Endothelial cell (in vitro differentiated cells): ENCODE results near the gene ME1. TPM values are rescaled to one million over a fixed set of nuclear protein-coding genes. Genes with fewer than 3 reads are reported as not detected.
"Not testable (repeated sequence)": the region's sequence is repeated elsewhere in the genome, so short reads cannot be mapped to it uniquely, and the experiment has no call there.

Experiments used
- DNase-seq: peaks from one replicate; pipeline ENCODE4 v3.0.0; 2021; ENCODE audit warnings: low spot score
- H3K27ac Mint-ChIP-seq: one replicate; pipeline ENCODE4 v1.8.0; 2021; ENCODE audit warnings: mixed read lengths, inconsistent platforms; ENCODE audit not compliant: unreplicated experiment
- H3K27me3 Mint-ChIP-seq: one replicate; pipeline ENCODE4 v1.8.0; 2021; ENCODE audit warnings: mild to moderate bottlenecking, moderate library complexity, mixed read lengths, inconsistent platforms; ENCODE audit not compliant: unreplicated experiment
- H3K36me3 Mint-ChIP-seq: one replicate; pipeline ENCODE4 v1.8.0; 2021; ENCODE audit warnings: mild to moderate bottlenecking, low read depth, mixed read lengths, inconsistent platforms; ENCODE audit not compliant: unreplicated experiment
- H3K4me1 Mint-ChIP-seq: one replicate; pipeline ENCODE4 v1.8.0; 2021; ENCODE audit warnings: mild to moderate bottlenecking, mixed read lengths, inconsistent platforms; ENCODE audit not compliant: unreplicated experiment
- H3K4me3 Mint-ChIP-seq: one replicate; pipeline ENCODE4 v1.8.0; 2021; ENCODE audit warnings: mild to moderate bottlenecking, mixed read lengths, inconsistent platforms; ENCODE audit not compliant: unreplicated experiment
- H3K9me3 Mint-ChIP-seq: one replicate; pipeline ENCODE4 v1.8.0; 2021; ENCODE audit warnings: mixed read lengths, inconsistent platforms; ENCODE audit not compliant: unreplicated experiment
- total RNA-seq: library from RNA; stranded (reverse); fragmentation: NEBNext Ultra II Directional; extraction: Animal tissue kit (Norgen Biotek cat#: 25700); gene quantifications from one replicate; pipeline ENCODE4 v1.2.1, GENCODE V29; 2021; ENCODE audit not compliant: unreplicated experiment
- TF ChIP-seq, protein P1 (sequence below): fragments of 200-600 bp; sonication (generic); IDR thresholded peaks from one replicate; pipeline ENCODE4 v1.5.0; 2021; ENCODE audit warnings: antibody characterized with exemption; ENCODE audit not compliant: unreplicated experiment

ME1 gene
- total RNA-seq, 1 donor from 2014 or later, result 13.4 TPM

DNA sequence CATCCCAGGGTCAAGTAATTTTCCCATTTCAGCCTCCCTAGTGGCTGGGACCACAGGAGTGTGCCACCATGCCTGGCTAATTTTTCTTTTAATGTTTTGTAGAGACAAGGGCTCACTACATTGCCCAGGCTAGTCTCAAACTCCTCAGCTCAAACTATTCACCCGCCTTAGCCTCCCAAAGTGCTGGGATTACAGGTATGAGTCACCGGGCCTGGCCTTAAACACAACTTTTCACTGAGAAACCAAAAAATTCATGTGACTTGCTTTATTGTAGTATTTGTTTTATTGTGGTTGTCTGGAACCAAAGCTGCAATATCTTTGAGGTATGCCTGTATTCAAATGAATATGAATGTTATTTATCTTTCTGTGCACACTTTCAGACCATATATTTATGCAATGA lies 165.5 kb downstream of the ME1 start:
- DNase-seq, result no peak
- Mint-ChIP-seq H3K9me3 (no peaks in the 10 kb centered on the region), H3K27me3 (peaks cover 2% of the 10 kb centered on the region), H3K4me1 (no peaks in the 10 kb centered on the region), H3K27ac (no peak overlapping the region), H3K36me3 (no peaks in the 10 kb centered on the region), H3K4me3 (no peak overlapping the region)
- TF ChIP-seq, protein P1, sequence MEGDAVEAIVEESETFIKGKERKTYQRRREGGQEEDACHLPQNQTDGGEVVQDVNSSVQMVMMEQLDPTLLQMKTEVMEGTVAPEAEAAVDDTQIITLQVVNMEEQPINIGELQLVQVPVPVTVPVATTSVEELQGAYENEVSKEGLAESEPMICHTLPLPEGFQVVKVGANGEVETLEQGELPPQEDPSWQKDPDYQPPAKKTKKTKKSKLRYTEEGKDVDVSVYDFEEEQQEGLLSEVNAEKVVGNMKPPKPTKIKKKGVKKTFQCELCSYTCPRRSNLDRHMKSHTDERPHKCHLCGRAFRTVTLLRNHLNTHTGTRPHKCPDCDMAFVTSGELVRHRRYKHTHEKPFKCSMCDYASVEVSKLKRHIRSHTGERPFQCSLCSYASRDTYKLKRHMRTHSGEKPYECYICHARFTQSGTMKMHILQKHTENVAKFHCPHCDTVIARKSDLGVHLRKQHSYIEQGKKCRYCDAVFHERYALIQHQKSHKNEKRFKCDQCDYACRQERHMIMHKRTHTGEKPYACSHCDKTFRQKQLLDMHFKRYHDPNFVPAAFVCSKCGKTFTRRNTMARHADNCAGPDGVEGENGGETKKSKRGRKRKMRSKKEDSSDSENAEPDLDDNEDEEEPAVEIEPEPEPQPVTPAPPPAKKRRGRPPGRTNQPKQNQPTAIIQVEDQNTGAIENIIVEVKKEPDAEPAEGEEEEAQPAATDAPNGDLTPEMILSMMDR, result no peak

DNA sequence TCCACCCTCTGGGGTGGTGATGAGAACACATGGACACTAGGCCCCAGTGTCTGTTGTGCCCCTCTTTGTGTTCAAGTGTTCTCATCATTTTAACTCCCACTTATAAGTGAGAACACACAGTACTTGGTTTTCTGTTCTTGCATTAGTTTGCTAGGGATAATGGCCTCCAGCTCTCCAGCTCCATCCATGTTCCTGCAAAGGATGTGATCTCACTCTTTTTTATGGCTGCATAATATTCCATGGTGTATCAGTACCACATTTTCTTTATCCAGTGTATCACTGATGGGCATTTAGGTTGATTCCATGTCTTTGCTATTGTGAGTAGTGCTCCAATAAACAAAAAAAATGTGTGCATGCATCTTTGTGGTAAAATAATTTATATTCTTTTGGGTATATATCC lies 170.3 kb downstream of the ME1 start:
- Mint-ChIP-seq H3K4me3 (no peak overlapping the region), H3K27me3 (peaks cover 2% of the 10 kb centered on the region), H3K36me3 (no peaks in the 10 kb centered on the region), H3K4me1 (no peaks in the 10 kb centered on the region), H3K27ac (no peak overlapping the region), H3K9me3 (no peaks in the 10 kb centered on the region)
- no peak for DNase-seq
- TF ChIP-seq, protein P1, result no peak

DNA sequence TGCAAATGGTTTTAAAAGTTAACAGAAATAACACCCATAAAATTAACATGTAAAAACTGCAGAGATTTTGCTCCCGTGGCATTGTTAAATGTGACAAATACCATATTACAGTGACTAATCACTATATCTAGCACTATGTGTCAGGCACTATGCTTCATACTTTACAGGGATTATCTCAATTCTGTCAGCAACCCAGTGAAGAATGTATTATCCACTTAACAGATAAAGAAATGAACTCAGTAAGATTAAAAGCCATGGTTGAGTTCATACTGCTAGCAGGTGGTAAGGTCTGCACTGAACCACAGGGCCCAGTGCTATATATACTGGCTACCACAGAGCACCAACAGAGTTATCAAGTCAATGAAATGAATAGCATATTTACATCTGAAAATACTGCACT lies 172.3 kb downstream of the ME1 start:
- Mint-ChIP-seq H3K36me3 (no peaks in the 10 kb centered on the region), H3K27ac (no peak overlapping the region), H3K27me3 (peaks cover 2% of the 10 kb centered on the region), H3K9me3 (no peaks in the 10 kb centered on the region), H3K4me1 (no peaks in the 10 kb centered on the region), H3K4me3 (no peak overlapping the region)
- no peak for DNase-seq
- TF ChIP-seq, protein P1, result no peak

DNA sequence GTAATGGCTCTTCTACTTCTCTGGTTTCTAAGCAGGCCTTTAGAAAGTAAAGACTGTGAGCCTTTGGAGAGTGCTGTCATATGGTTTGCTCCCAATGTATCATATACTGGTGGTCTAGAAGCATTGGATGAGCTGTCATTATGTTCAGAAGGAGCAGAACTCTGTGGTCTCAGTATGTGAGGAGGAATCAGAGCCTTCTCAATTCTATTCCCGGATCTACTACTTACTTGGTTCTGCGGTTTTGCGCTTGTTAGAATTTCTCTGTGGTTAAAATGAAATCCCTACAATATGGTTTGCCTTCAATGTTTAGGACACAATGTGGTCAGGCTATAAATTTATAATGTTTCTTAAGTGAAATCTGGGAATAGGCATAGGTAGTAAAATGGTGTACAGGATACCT lies 173.1 kb downstream of the ME1 start:
- Mint-ChIP-seq H3K27ac (no peak overlapping the region), H3K27me3 (peaks cover 2% of the 10 kb centered on the region), H3K4me3 (no peak overlapping the region), H3K4me1 (no peaks in the 10 kb centered on the region), H3K9me3 (no peaks in the 10 kb centered on the region), H3K36me3 (no peaks in the 10 kb centered on the region)
- TF ChIP-seq, protein P1, result no peak
- DNase-seq, result no peak

DNA sequence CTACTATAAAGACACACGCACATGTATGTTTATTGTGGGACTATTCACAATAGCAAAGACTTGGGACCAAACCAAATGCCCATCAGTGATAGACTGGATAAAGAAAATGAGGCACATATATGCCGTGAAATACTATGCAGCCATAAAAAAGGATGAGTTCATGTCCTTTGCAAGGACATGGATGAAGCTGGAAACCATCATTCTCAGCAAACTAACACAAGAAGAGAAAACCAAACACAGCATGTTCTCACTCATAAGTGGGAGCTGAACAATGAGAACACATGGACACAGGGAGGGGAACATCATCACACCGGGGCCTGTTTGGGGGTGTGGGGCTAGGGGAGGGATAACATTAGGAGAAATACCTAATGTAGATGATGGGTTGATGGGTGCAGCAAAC lies 174.1 kb downstream of the ME1 start:
- H3K9me3 Mint-ChIP-seq, H3K27ac Mint-ChIP-seq, H3K4me1 Mint-ChIP-seq, H3K36me3 Mint-ChIP-seq, DNase-seq, H3K4me3 Mint-ChIP-seq, H3K27me3 Mint-ChIP-seq: not testable (repeated sequence)

DNA sequence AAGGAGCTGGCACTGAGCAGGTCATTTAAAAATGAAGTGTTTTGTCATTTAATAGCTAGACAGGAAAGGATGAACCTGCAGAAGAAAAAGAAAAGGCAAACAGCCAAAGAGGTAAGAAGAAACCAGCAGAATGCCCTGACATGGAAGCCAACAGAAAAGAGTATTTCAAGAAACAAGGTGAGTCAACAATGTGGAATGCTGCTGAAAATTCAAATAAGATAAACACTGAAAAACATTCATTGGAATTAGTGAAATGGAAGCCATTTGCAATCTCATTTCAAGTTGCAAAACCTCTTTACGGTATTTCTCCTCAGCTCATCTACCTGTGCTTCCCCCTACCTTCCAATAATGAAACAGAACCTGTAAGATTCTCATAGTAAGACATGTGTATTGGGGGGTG lies 178.1 kb downstream of the ME1 start:
- Mint-ChIP-seq H3K27ac (no peak overlapping the region), H3K4me1 (no peaks in the 10 kb centered on the region), H3K27me3 (peaks cover 2% of the 10 kb centered on the region), H3K9me3 (no peaks in the 10 kb centered on the region), H3K36me3 (peaks cover 5% of the 10 kb centered on the region), H3K4me3 (no peak overlapping the region)
- TF ChIP-seq, protein P1, result no peak
- DNase-seq, result no peak
